H1 (cell line): ENCODE data around the gene CASP3. TPM values are rescaled to one million over a fixed set of nuclear protein-coding genes. Genes with fewer than 3 reads are reported as not detected.

Experiments
- CTCF ChIA-PET: fragments of 300-600 bp; sonication (Branson Sonifier 250); formaldehyde crosslinking; loops from one replicate; lab custom pipeline; 2021; ENCODE audit not compliant: partially characterized antibody; lab: Charles Lee
- POLR2A ChIA-PET: fragments of 300-600 bp; sonication (Branson Sonifier 250); formaldehyde crosslinking; loops from one replicate; lab custom pipeline; 2021; ENCODE audit warnings: inconsistent platforms; ENCODE audit not compliant: partially characterized antibody; lab: Charles Lee
- DNase-seq, 2 experiments: peaks; one replicate each; pipeline versions ENCODE4 v3.0.0 to v3.0.0-alpha.2; 2010 to 2022; ENCODE audit warnings: low spot score in 2 of 2, low read depth in 1 of 2, mixed read lengths in 1 of 2
- FAIRE-seq: peaks from 2 replicates; lab custom pipeline; 2011; peaks lifted over from hg19 to GRCh38; lab: Jason Lieb, UNC
- H2AFZ ChIP-seq: 2 replicates; pipeline ENCODE4 v1.8.1; 2012; ENCODE audit warnings: low read length, inconsistent platforms
- H2AK5ac ChIP-seq: 2 replicates; pipeline ENCODE4 v1.6.1; 2013; ENCODE audit warnings: low read depth, low read length
- H2BK120ac ChIP-seq: replicated peaks from 2 replicates; pipeline ENCODE3; 2013; ENCODE audit warnings: low read depth, low read length, inconsistent platforms
- H2BK12ac ChIP-seq: 2 replicates; pipeline ENCODE4 v1.6.1; 2013; ENCODE audit warnings: low read depth, low read length
- H2BK15ac ChIP-seq: 2 replicates; pipeline ENCODE4 v1.6.1; 2013; ENCODE audit warnings: low read length
- H2BK20ac ChIP-seq: 2 replicates; pipeline ENCODE4 v1.6.1; 2013; ENCODE audit warnings: low read length
- H2BK5ac ChIP-seq: 2 replicates; pipeline ENCODE4 v1.6.1; 2013; ENCODE audit warnings: low read depth, low read length
- H3K14ac ChIP-seq: 2 replicates; pipeline ENCODE4 v1.6.1; 2013; ENCODE audit warnings: inconsistent platforms; ENCODE audit not compliant: insufficient read length
- H3K18ac ChIP-seq: 2 replicates; pipeline ENCODE4 v1.6.1; 2013; ENCODE audit warnings: low read length; ENCODE audit errors: extremely low read depth
- H3K23ac ChIP-seq: 2 replicates; pipeline ENCODE4 v1.6.1; 2013; ENCODE audit warnings: inconsistent platforms; ENCODE audit not compliant: insufficient read length
- H3K23me2 ChIP-seq: 2 replicates; pipeline ENCODE4 v1.6.1; 2013; ENCODE audit warnings: low read depth, low read length
- H3K27ac ChIP-seq: 2 replicates; pipeline ENCODE4 v1.6.1; 2011; ENCODE audit warnings: low read depth, low read length, inconsistent platforms
- H3K27me3 ChIP-seq, 4 experiments: replicated peaks in 1 of 4; 1 replicate in 1 of 4; 2 replicates in 3 of 4; pipeline versions ENCODE4 v1.6.1 to v1.8.1; 2011 to 2013; ENCODE audit warnings: low read length in 3 of 4, mild to moderate bottlenecking in 3 of 4, inconsistent platforms in 2 of 4, mixed read lengths in 2 of 4, moderate library complexity in 1 of 4; ENCODE audit not compliant: control insufficient read depth in 3 of 4, insufficient read depth in 3 of 4; ENCODE audit errors: extremely low read depth in 1 of 4
- H3K36me3 ChIP-seq, 4 experiments: 2 replicates each; pipeline versions ENCODE4 v1.6.1 to v1.8.1; 2011 to 2013; ENCODE audit warnings: mild to moderate bottlenecking in 4 of 4, low read length in 3 of 4, moderate library complexity in 2 of 4, control low read depth in 1 of 4, inconsistent platforms in 1 of 4; ENCODE audit not compliant: insufficient read depth in 4 of 4, control insufficient read depth in 2 of 4
- H3K4ac ChIP-seq: replicated peaks from 2 replicates; pipeline ENCODE3; 2013; ENCODE audit warnings: low read length, low read depth, mixed read lengths, inconsistent platforms; ENCODE audit not compliant: insufficient read length
- H3K4me1 ChIP-seq, 4 experiments: replicated peaks in 1 of 4; 1 replicate in 1 of 4; 2 replicates in 3 of 4; pipeline versions ENCODE4 v1.6.1 to v1.8.1; 2011 to 2013; ENCODE audit warnings: low read length in 3 of 4, inconsistent platforms in 2 of 4, mixed read lengths in 1 of 4; ENCODE audit not compliant: insufficient read depth in 4 of 4, control insufficient read depth in 3 of 4
- H3K4me2 ChIP-seq, 2 experiments: 2 replicates each; pipeline versions ENCODE4 v1.6.1 to v1.8.1; 2011 to 2013; ENCODE audit warnings: low read depth in 2 of 2, low read length in 2 of 2, control low read depth in 1 of 2, inconsistent platforms in 1 of 2, mild to moderate bottlenecking in 1 of 2; ENCODE audit not compliant: insufficient read depth in 1 of 2
- H3K4me3 ChIP-seq, 4 experiments: fragments of 200-600, 300-600 bp in 1 of 4; sonication (generic), shearing (Covaris generic), sonication (Bioruptor Twin) in 1 of 4; 2 replicates each; pipeline versions ENCODE4 v1.5.1 to v1.8.1; 2011 to 2016; ENCODE audit warnings: low read length in 4 of 4, low read depth in 3 of 4, control low read depth in 2 of 4, inconsistent platforms in 2 of 4, mild to moderate bottlenecking in 2 of 4, mixed read lengths in 1 of 4, moderate library complexity in 1 of 4; ENCODE audit not compliant: insufficient read depth in 2 of 4; ENCODE audit errors: extremely low read depth in 1 of 4
- H3K56ac ChIP-seq: replicated peaks from 2 replicates; pipeline ENCODE3; 2013; ENCODE audit warnings: low read depth, mild to moderate bottlenecking, mixed read lengths, low read length, inconsistent platforms; ENCODE audit not compliant: insufficient read length
- H3K79me1 ChIP-seq: 2 replicates; pipeline ENCODE4 v1.6.1; 2013; ENCODE audit warnings: low read depth, low read length, control low read depth
- H3K79me2 ChIP-seq, 2 experiments: 2 replicates each; pipeline versions ENCODE4 v1.6.1 to v1.8.1; 2012 to 2013; ENCODE audit warnings: low read length in 2 of 2, mild to moderate bottlenecking in 2 of 2, inconsistent platforms in 1 of 2; ENCODE audit not compliant: insufficient read depth in 2 of 2, control insufficient read depth in 1 of 2
- H3K9ac ChIP-seq, 4 experiments: replicated peaks in 1 of 4; 1 replicate in 1 of 4; 2 replicates in 3 of 4; pipeline versions ENCODE4 v1.6.1 to v1.8.1; 2011 to 2013; ENCODE audit warnings: low read depth in 3 of 4, low read length in 3 of 4, control low read depth in 2 of 4, mild to moderate bottlenecking in 2 of 4, moderate library complexity in 2 of 4, inconsistent platforms in 1 of 4; ENCODE audit errors: extremely low read depth in 1 of 4
- H3K9me3 ChIP-seq, 2 experiments: 2 replicates each; pipeline versions ENCODE4 v1.6.1 to v1.8.1; 2012 to 2013; ENCODE audit warnings: mild to moderate bottlenecking in 2 of 2, moderate library complexity in 2 of 2, control low read depth in 1 of 2, inconsistent platforms in 1 of 2, low read depth in 1 of 2, low read length in 1 of 2, mixed read lengths in 1 of 2; ENCODE audit not compliant: insufficient read depth in 2 of 2
- H4K20me1 ChIP-seq, 2 experiments: replicated peaks in 1 of 2; 2 replicates each; pipeline versions ENCODE3 to v1.8.1; 2011 to 2013; ENCODE audit warnings: inconsistent platforms in 2 of 2, low read length in 2 of 2, mild to moderate bottlenecking in 1 of 2; ENCODE audit not compliant: insufficient read depth in 2 of 2, control insufficient read depth in 1 of 2
- H4K5ac ChIP-seq: 2 replicates; pipeline ENCODE4 v1.6.1; 2013; ENCODE audit warnings: low read length, low read depth, mixed read lengths, inconsistent platforms; ENCODE audit not compliant: insufficient read length
- H4K8ac ChIP-seq: 2 replicates; pipeline ENCODE4 v1.8.0; 2013; ENCODE audit warnings: mild to moderate bottlenecking, moderate library complexity, low read length, inconsistent platforms; ENCODE audit not compliant: insufficient read depth; ENCODE audit errors: extremely low read depth
- H4K91ac ChIP-seq: replicated peaks from 2 replicates; pipeline ENCODE3; 2013; ENCODE audit warnings: low read length, mixed read lengths, inconsistent platforms; ENCODE audit not compliant: insufficient read length
- ASH2L ChIP-seq: fragments of 200-600, 300-600 bp; sonication (generic); IDR thresholded peaks from one replicate; pipeline ENCODE4 v1.7.1; 2017; ENCODE audit warnings: low read length
- BACH1 ChIP-seq: IDR thresholded peaks from 2 replicates; pipeline ENCODE4 v1.6.1; 2012; ENCODE audit warnings: low read length, improper control_type of control experiment
- CHD1 ChIP-seq: IDR thresholded peaks from 2 replicates; pipeline ENCODE4 v1.6.1; 2012; ENCODE audit warnings: low read depth, low read length, improper control_type of control experiment
- EZH2 ChIP-seq: fragments of 200-600 bp; sonication (generic); IDR thresholded peaks from 2 replicates; pipeline ENCODE4 v1.7.1; 2012; ENCODE audit warnings: low read depth, mild to moderate bottlenecking, moderate library complexity, low read length, inconsistent platforms; ENCODE audit not compliant: severe bottlenecking
- HDAC6 ChIP-seq: IDR thresholded peaks from one replicate; pipeline ENCODE4 v1.7.1; 2012; ENCODE audit warnings: low read depth, mild to moderate bottlenecking, inconsistent platforms, low read length, moderate library complexity
- JUN ChIP-seq: IDR thresholded peaks from 2 replicates; pipeline ENCODE4 v1.6.1; 2011; ENCODE audit warnings: low read depth, mild to moderate bottlenecking, improper control_type of control experiment, low read length
- KDM5A ChIP-seq: fragments of 200-600 bp; IDR thresholded peaks from 2 replicates; pipeline ENCODE4 v1.7.1; 2012; ENCODE audit warnings: mild to moderate bottlenecking, low read length, inconsistent platforms, mixed read lengths
- RAD21 ChIP-seq, 2 experiments: IDR thresholded peaks in 1 of 2; conservative IDR thresholded peaks in 1 of 2; 2 replicates each; pipeline ENCODE4 v1.6.1; 2011; ENCODE audit warnings: low read depth in 2 of 2, low read length in 2 of 2, improper control_type of control experiment in 1 of 2, inconsistent platforms in 1 of 2, mild to moderate bottlenecking in 1 of 2, moderate library complexity in 1 of 2
- RXRA ChIP-seq: IDR thresholded peaks from 2 replicates; pipeline ENCODE4 v1.6.1; 2011; ENCODE audit warnings: low read depth, mild to moderate bottlenecking, low read length, moderate library complexity; ENCODE audit not compliant: insufficient read depth
- SIN3A ChIP-seq, 2 experiments: IDR thresholded peaks in 1 of 2; conservative IDR thresholded peaks in 1 of 2; 2 replicates each; pipeline ENCODE4 v1.6.1; 2011 to 2012; ENCODE audit warnings: low read length in 2 of 2, improper control_type of control experiment in 1 of 2, low read depth in 1 of 2, mild to moderate bottlenecking in 1 of 2
- TEAD4 ChIP-seq: IDR thresholded peaks from 2 replicates; pipeline ENCODE4 v1.6.1; 2012; ENCODE audit warnings: low read depth, low read length, inconsistent platforms, mixed read lengths
- WGBS, 2 experiments: shearing (Covaris generic) in 1 of 2; methylation state at CpG; one replicate each; pipeline versions ENCODE4 v1.1.6 to v1.1.7; 2013 to 2015; ENCODE audit warnings: low lambda C conversion rate in 2 of 2, mixed read lengths in 2 of 2, inconsistent platforms in 1 of 2, low coverage in 1 of 2, missing lambda C conversion rate in 1 of 2; ENCODE audit not compliant: insufficient replicate concordance in 2 of 2, insufficient coverage in 1 of 2, insufficient read length in 1 of 2; ENCODE audit errors: extremely low coverage in 1 of 2, missing lambda C conversion rate in 1 of 2; 5-methylcytosine and 5-hydroxymethylcytosine counted together
- polyA plus RNA-seq, 7 experiments: library from polyadenylated mRNA; depleted of rRNA in 3 of 7; stranded (reverse) in 5 of 7; unstranded in 2 of 7; fragments of >200 nt in 5 of 7; fragments of 200-250 nt in 2 of 7; gene quantifications; 1 replicate in 5 of 7; 2 replicates in 1 of 7; 4 replicates in 1 of 7; pipeline versions ENCODE4 v1.2.1 to v1.2.3, GENCODE V29; 2011 to 2013; ENCODE audit warnings: missing spikeins in 2 of 7, mixed read lengths in 2 of 7
- total RNA-seq: library from RNA; stranded (reverse); fragmentation: NEBNext Ultra II Directional; extraction: Animal tissue kit (Norgen Biotek cat#: 25700); gene quantifications from 2 replicates; pipeline ENCODE4 v1.2.1, GENCODE V29; 2021
- TF ChIP-seq, protein P1 (sequence below): IDR thresholded peaks from 2 replicates; pipeline ENCODE4 v1.6.1; 2011; ENCODE audit warnings: low read length, improper control_type of control experiment

CASP3 gene
- total and polyA plus RNA-seq, 2 of the 8 experiments (the other 6 are each of a cell fraction or from before 2014, with no cell fraction given) = 27.8 to 82.5 TPM

DNA sequence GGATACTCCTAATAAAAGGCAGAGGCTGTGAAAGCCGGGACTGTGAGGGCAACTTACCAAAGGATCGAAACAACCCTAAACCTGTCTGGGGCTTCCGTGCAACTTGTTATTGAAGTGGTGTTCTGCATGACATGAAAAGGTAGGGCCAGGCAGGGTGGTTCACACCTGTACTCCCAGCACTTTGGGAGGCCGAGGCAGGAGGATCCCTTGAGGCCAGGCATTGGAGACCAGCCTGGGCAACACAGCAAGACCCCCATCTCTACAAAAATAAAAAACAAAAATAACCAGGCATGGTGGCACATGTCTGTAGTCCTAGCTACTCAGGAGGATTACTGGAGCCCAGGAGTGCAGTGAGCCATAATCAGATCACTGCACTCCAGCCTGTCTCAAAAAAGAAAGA lies 12.3 kb downstream of the CASP3 start:
- DNase-seq = no peak
- H2AFZ ChIP-seq = no peak overlapping the region
- H3K4me1 ChIP-seq = no peaks in the 10 kb centered on the region
- no peaks in the 10 kb centered on the region for H3K27me3 ChIP-seq
- H2AK5ac ChIP-seq = no peak overlapping the region
- H3K79me2 ChIP-seq = peaks cover 7 to 48% of the 10 kb centered on the region in 2 experiments
- H3K18ac ChIP-seq = no peak overlapping the region
- POLR2A ChIA-PET = interaction anchor here (0.6 to 2.0 kb wide), 4 partner anchors 12 to 363 kb away, joined by 3 to 7 read pairs (median 4); partner anchors contain the start of genes CASP3 and PRIMPOL
- no peak overlapping the region for H3K9ac ChIP-seq
- H3K14ac ChIP-seq = no peak overlapping the region
- no peak overlapping the region for H3K56ac ChIP-seq
- H4K5ac ChIP-seq = no peak overlapping the region
- H4K20me1 ChIP-seq = peaks cover 1 to 4% of the 10 kb centered on the region in 2 experiments
- no peak overlapping the region for H2BK120ac ChIP-seq
- H3K4me2 ChIP-seq = no peak overlapping the region
- no peaks in the 10 kb centered on the region for H3K23me2 ChIP-seq
- no peak overlapping the region for H4K8ac ChIP-seq
- CTCF ChIA-PET = interaction anchor here (0.7 to 2.7 kb wide), 3 partner anchors 9 to 30 kb away, joined by 4 to 9 read pairs (median 4); no protein-coding TSS in a partner anchor
- H3K23ac ChIP-seq = no peak overlapping the region
- H3K9me3 ChIP-seq = no peaks in the 10 kb centered on the region
- no peak for FAIRE-seq
- peaks cover 0 to 30% (median 20%) of the 10 kb centered on the region in 4 experiments; a peak in 6 of 8 replicates for H3K36me3 ChIP-seq
- no peak overlapping the region for H4K91ac ChIP-seq
- no peak overlapping the region for H2BK20ac ChIP-seq
- H3K27ac ChIP-seq = no peak overlapping the region
- H3K79me1 ChIP-seq = peaks cover 3% of the 10 kb centered on the region; the same call in 1 of the 2 replicates
- no peak overlapping the region for H2BK5ac ChIP-seq
- WGBS, 2 experiments = 75% methylated on average over 4 of the region's 4 CpGs; no CpG with 5 or more reads in 1 of the 2 experiments
- H3K4ac ChIP-seq = no peak overlapping the region
- H2BK15ac ChIP-seq = no peak overlapping the region
- no peak overlapping the region for H3K4me3 ChIP-seq
- H2BK12ac ChIP-seq = no peak overlapping the region
- TF ChIP-seq, protein P1, sequence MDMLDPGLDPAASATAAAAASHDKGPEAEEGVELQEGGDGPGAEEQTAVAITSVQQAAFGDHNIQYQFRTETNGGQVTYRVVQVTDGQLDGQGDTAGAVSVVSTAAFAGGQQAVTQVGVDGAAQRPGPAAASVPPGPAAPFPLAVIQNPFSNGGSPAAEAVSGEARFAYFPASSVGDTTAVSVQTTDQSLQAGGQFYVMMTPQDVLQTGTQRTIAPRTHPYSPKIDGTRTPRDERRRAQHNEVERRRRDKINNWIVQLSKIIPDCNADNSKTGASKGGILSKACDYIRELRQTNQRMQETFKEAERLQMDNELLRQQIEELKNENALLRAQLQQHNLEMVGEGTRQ = no peak
- TF ChIP-seq SIN3A (conservative IDR thresholded peaks at IDR 0.05 in 1 of 2, IDR thresholded peaks at IDR 0.05 in 1 of 2; ENCODE audit: low read depth in 1 of 2, low read length in 2 of 2) = no peak
- TF ChIP-seq RAD21 (IDR thresholded peaks at IDR 0.05 in 1 of 2, conservative IDR thresholded peaks at IDR 0.05 in 1 of 2; ENCODE audit: low read depth in 2 of 2, low read length in 2 of 2) = no peak
- TF ChIP-seq BACH1 = no peak
- TF ChIP-seq TEAD4 = no peak
- no peak for TF ChIP-seq RXRA
- no peak for TF ChIP-seq KDM5A
- TF ChIP-seq EZH2 = no peak
- no peak for TF ChIP-seq HDAC6
- TF ChIP-seq ASH2L = no peak
- TF ChIP-seq CHD1 = no peak
- no peak for TF ChIP-seq JUN
